Stomach (tissue), 9 donors: ENCODE data around the gene CCDC13. TPM values are rescaled to one million over a fixed set of nuclear protein-coding genes. Genes with fewer than 3 reads are reported as not detected.
A peak's percentile ranks its signal among the peaks of the same experiment; 100 is the strongest.

Experiments used
- DNase-seq, 2 donors: peaks; one replicate each; pipeline versions ENCODE4 v3.0.0 to v3.0.0-alpha.2; 2013 to 2019
- H3K27ac ChIP-seq, 5 donors: fragments of 200-600 bp in 4 of 5; sonication (generic) in 4 of 5; one replicate each; pipeline ENCODE4 v1.5.1; 2013 to 2019; ENCODE audit warnings: mild to moderate bottlenecking in 1 of 5, moderate library complexity in 1 of 5
- H3K27me3 ChIP-seq, 3 donors: fragments of 200-600 bp; sonication (generic); one replicate each; pipeline ENCODE4 v1.5.1; 2017 to 2019; ENCODE audit warnings: mixed run types in 1 of 3
- H3K36me3 ChIP-seq, 4 donors: fragments of 200-600 bp; sonication (generic); 1 replicate in 3 of 4; 2 replicates in 1 of 4; pipeline ENCODE4 v1.5.1; 2016 to 2019
- H3K4me1 ChIP-seq, 4 donors: fragments of 200-600 bp; sonication (generic); one replicate each; pipeline ENCODE4 v1.5.1; 2016 to 2019
- H3K4me3 ChIP-seq, 4 donors: fragments of 200-600 bp; sonication (generic) in 3 of 4; one replicate each; pipeline ENCODE4 v1.5.1; 2016 to 2019; ENCODE audit warnings: mild to moderate bottlenecking in 1 of 4
- H3K9me3 ChIP-seq, 4 donors: fragments of 200-600 bp; sonication (generic); one replicate each; pipeline ENCODE4 v1.5.1; 2016 to 2019
- CTCF ChIP-seq, 7 experiments: fragments of 450-650 bp in 4 of 7; fragments of 200-600 bp in 3 of 7; sonication (generic) in 3 of 7; IDR thresholded peaks; one replicate each; pipeline ENCODE4 v1.5.1; 2016 to 2019; ENCODE audit warnings: antibody characterized with exemption in 7 of 7, control low read depth in 2 of 7, mild to moderate bottlenecking in 1 of 7
- EP300 ChIP-seq: sonication (generic); formaldehyde crosslinking; IDR thresholded peaks from one replicate; pipeline ENCODE4 v1.6.1; 2017; ENCODE audit warnings: antibody characterized with exemption
- POLR2A ChIP-seq, 4 donors: fragments of 450-650 bp; IDR thresholded peaks; one replicate each; pipeline ENCODE4 v1.6.1; 2016; ENCODE audit warnings: antibody characterized with exemption in 4 of 4, control low read depth in 2 of 4, mild to moderate bottlenecking in 1 of 4, moderate library complexity in 1 of 4
- POLR2AphosphoS5 ChIP-seq, 3 donors: sonication (generic); formaldehyde crosslinking; IDR thresholded peaks; one replicate each; pipeline ENCODE4 v1.6.1; 2016; ENCODE audit warnings: antibody characterized with exemption in 3 of 3
- WGBS, 5 donors: extraction: QIAGEN DNeasy Blood & Tissue Kit in 3 of 5; methylation state at CpG; one replicate each; pipeline versions ENCODE4 v1.1.5 to v1.1.7; 2013 to 2018; 5-methylcytosine and 5-hydroxymethylcytosine counted together
- intact Hi-C: fragments of 100-400 bp; cut with DNase I; formaldehyde crosslinking; loops from one replicate; pipeline ENCODE4 v1.15.1; 2023; ENCODE audit warnings: low total_unique reads
- polyA plus RNA-seq, 3 donors: library from polyadenylated mRNA; stranded (reverse); fragments of 200-250 nt; gene quantifications; one replicate each; pipeline ENCODE4 v1.2.3, GENCODE V29; 2013
- total RNA-seq, 5 donors: library from RNA; depleted of rRNA; stranded (reverse); fragments of >200 nt; gene quantifications; one replicate each; pipeline versions ENCODE4 v1.1.0 to v1.2.3, GENCODE V29; 2014 to 2016
- donor health status: healthy with polysubstance abuse.
- donor health status: Bipolar disorder and iron deficiency.
- donor health status: healthy.

CCDC13 gene
- total and polyA plus RNA-seq, 8 donors, result 0.44 to 31.7 (median 2.2) TPM; not detected in 1

GRCh38 chr3:42749025-42749752 is 23.9 kb downstream of the CCDC13 start:
- Histone ChIP-seq H3K36me3 (no peaks in the 10 kb centered on the region), H3K27me3 (no peaks in the 10 kb centered on the region), H3K9me3 (no peaks in the 10 kb centered on the region), H3K4me3 (no peak overlapping the region), H3K4me1 (peaks cover 23 to 64% (median 48%) of the 10 kb centered on the region in 4 donors), H3K27ac (peak overlapping the region in 2 of 5 donors; percentile 13 to 80)
- intact Hi-C loops, result loop anchor here (10.0 kb wide), 1 partner anchor 94 kb away; the partner anchor contains the start of gene ZBTB47
- peak in 1 of 2 donors; percentile 24 for DNase-seq
- 81 to 91% (median 87%) methylated on average over 10 of the region's 10 CpGs for WGBS, 5 donors
- TF ChIP-seq POLR2AphosphoS5 (IDR thresholded peaks at IDR 0.05) (no peak), POLR2A (IDR thresholded peaks at IDR 0.05) (no peak), EP300 (no peak), CTCF (IDR thresholded peaks at IDR 0.05) (no peak)

GRCh38 chr3:42747581-42747980 is 25.5 kb downstream of the CCDC13 start:
- H3K36me3 ChIP-seq, result no peaks in the 10 kb centered on the region
- no peak for DNase-seq
- WGBS, 5 donors, result 69 to 79% (median 76%) methylated on average over 6 of the region's 6 CpGs
- peak overlapping the region in 1 of 5 donors; percentile 80 for H3K27ac ChIP-seq
- H3K4me3 ChIP-seq, result no peak overlapping the region
- H3K9me3 ChIP-seq, result no peaks in the 10 kb centered on the region
- intact Hi-C loops, result loop anchor here (10.0 kb wide), 1 partner anchor 93 kb away; the partner anchor contains the start of gene ZBTB47
- TF ChIP-seq POLR2A (IDR thresholded peaks at IDR 0.05) (no peak), POLR2AphosphoS5 (IDR thresholded peaks at IDR 0.05) (no peak), CTCF (IDR thresholded peaks at IDR 0.05) (no peak), EP300 (no peak)
- no peaks in the 10 kb centered on the region for H3K27me3 ChIP-seq
- H3K4me1 ChIP-seq, result peaks cover 18 to 67% (median 45%) of the 10 kb centered on the region in 4 donors

- intact Hi-C loops, result loop anchor here (10.0 kb wide), 1 partner anchor 92 kb away; the partner anchor contains the start of gene ZBTB47
- DNase-seq, result peak; percentile 55 to 82
- H3K9me3 ChIP-seq, result no peaks in the 10 kb centered on the region
- TF ChIP-seq POLR2AphosphoS5 (IDR thresholded peaks at IDR 0.05) (peak; percentile 33 to 59 (median 46)), EP300 (no peak)
- 48 to 61% (median 51%) methylated on average over 9 to 11 of the region's 11 CpGs for WGBS, 5 donors
- H3K36me3 ChIP-seq, result no peaks in the 10 kb centered on the region
- no peak overlapping the region for H3K4me3 ChIP-seq
- H3K27me3 ChIP-seq, result no peaks in the 10 kb centered on the region
- H3K4me1 ChIP-seq, result peaks cover 17 to 67% (median 45%) of the 10 kb centered on the region in 4 donors
- H3K27ac ChIP-seq, result peak overlapping the region; percentile 9 to 80 (median 67)
Measured at GRCh38 chr3:42746455-42747450, 26.3 kb downstream of the CCDC13 start.

GRCh38 chr3:42745776-42746454 is 27.1 kb downstream of the CCDC13 start:
- Histone ChIP-seq H3K36me3 (no peaks in the 10 kb centered on the region), H3K4me3 (no peak overlapping the region), H3K4me1 (peaks cover 17 to 65% (median 43%) of the 10 kb centered on the region in 4 donors), H3K9me3 (no peaks in the 10 kb centered on the region), H3K27ac (peak overlapping the region; percentile 9 to 80 (median 67)), H3K27me3 (no peaks in the 10 kb centered on the region)
- intact Hi-C loops, result loop anchor here (10.0 kb wide), 1 partner anchor 91 kb away; the partner anchor contains the start of gene ZBTB47
- no peak for DNase-seq
- 58 to 67% (median 66%) methylated on average over 7 to 8 of the region's 8 CpGs for WGBS, 5 donors
- TF ChIP-seq POLR2A (IDR thresholded peaks at IDR 0.05) (no peak), EP300 (no peak), POLR2AphosphoS5 (IDR thresholded peaks at IDR 0.05) (no peak), CTCF (IDR thresholded peaks at IDR 0.05) (no peak)
